Smooth muscle cell (in vitro differentiated cells): ENCODE data around the gene CRABP1. TPM values are rescaled to one million over a fixed set of nuclear protein-coding genes. Genes with fewer than 3 reads are reported as not detected.

Source experiments
- DNase-seq: peaks from one replicate; lab custom pipeline; 2025; ENCODE audit not compliant: unreplicated experiment; lab: John Stamatoyannopoulos, UW
- H2AFZ ChIP-seq: fragments of 200-600 bp; sonication (generic); 2 replicates; pipeline ENCODE4 v1.6.0; 2016; ENCODE audit warnings: antibody characterized with exemption, low read depth, mild to moderate bottlenecking
- H3F3A ChIP-seq: fragments of 200-600 bp; sonication (generic); 2 replicates; pipeline ENCODE4 v1.6.0; 2017; ENCODE audit warnings: antibody characterized with exemption, low read depth
- H3K27ac ChIP-seq: fragments of 200-600 bp; sonication (generic); 2 replicates; pipeline ENCODE4 v1.5.1; 2016; ENCODE audit warnings: low read depth, mild to moderate bottlenecking
- H3K27me3 ChIP-seq: fragments of 200-600 bp; sonication (generic); 2 replicates; pipeline ENCODE4 v1.6.1; 2016; ENCODE audit warnings: low read depth, mild to moderate bottlenecking
- H3K36me3 ChIP-seq: fragments of 200-600 bp; sonication (generic); 2 replicates; pipeline ENCODE4 v1.5.1; 2016; ENCODE audit warnings: low read depth
- H3K4me1 ChIP-seq: fragments of 200-600 bp; sonication (generic); 2 replicates; pipeline ENCODE4 v1.5.1; 2016; ENCODE audit warnings: low read depth
- H3K4me2 ChIP-seq: fragments of 200-600 bp; sonication (generic); 2 replicates; pipeline ENCODE4 v1.6.0; 2016; ENCODE audit warnings: mild to moderate bottlenecking
- H3K4me3 ChIP-seq: fragments of 200-600 bp; sonication (generic); 2 replicates; pipeline ENCODE4 v1.5.1; 2016; ENCODE audit warnings: mild to moderate bottlenecking
- H3K79me2 ChIP-seq: fragments of 200-600 bp; sonication (generic); 2 replicates; pipeline ENCODE4 v1.6.0; 2016; ENCODE audit warnings: low read depth, mild to moderate bottlenecking
- H3K9ac ChIP-seq: fragments of 200-600 bp; sonication (generic); 2 replicates; pipeline ENCODE4 v1.6.0; 2016; ENCODE audit warnings: low read depth
- H3K9me3 ChIP-seq: fragments of 200-600 bp; sonication (generic); replicated peaks from 2 replicates; pipeline ENCODE4 v1.5.1; 2016; ENCODE audit warnings: low read depth
- H4K20me1 ChIP-seq: fragments of 200-600 bp; sonication (generic); 2 replicates; pipeline ENCODE4 v1.6.0; 2016; ENCODE audit warnings: low read depth
- WGBS: methylation state at CpG from one replicate; pipeline ENCODE4 v1.1.7; 2016; ENCODE audit warnings: low lambda C conversion rate; 5-methylcytosine and 5-hydroxymethylcytosine counted together
- polyA plus RNA-seq: library from polyadenylated mRNA; unstranded; fragments of >200 nt; fragmentation: Nextera tagmentation; extraction: Ambion mirVana; gene quantifications from 2 replicates; pipeline ENCODE4 v1.2.1, GENCODE V29; 2016
- total RNA-seq: library from RNA; depleted of rRNA; stranded (reverse); fragments of >200 nt; gene quantifications from 2 replicates; pipeline ENCODE4 v1.2.3, GENCODE V29; 2014
- TF ChIP-seq, protein P1 (sequence below): fragments of 200-600 bp; sonication (generic); IDR thresholded peaks from 2 replicates; pipeline ENCODE4 v1.5.1; 2017; ENCODE audit warnings: borderline replicate concordance, mild to moderate bottlenecking, antibody characterized with exemption; ENCODE audit not compliant: insufficient read depth, poor library complexity, severe bottlenecking

CRABP1 gene
- total and polyA plus RNA-seq, 2 experiments from 2014 or later: 8.8 to 12.9 TPM

DNA sequence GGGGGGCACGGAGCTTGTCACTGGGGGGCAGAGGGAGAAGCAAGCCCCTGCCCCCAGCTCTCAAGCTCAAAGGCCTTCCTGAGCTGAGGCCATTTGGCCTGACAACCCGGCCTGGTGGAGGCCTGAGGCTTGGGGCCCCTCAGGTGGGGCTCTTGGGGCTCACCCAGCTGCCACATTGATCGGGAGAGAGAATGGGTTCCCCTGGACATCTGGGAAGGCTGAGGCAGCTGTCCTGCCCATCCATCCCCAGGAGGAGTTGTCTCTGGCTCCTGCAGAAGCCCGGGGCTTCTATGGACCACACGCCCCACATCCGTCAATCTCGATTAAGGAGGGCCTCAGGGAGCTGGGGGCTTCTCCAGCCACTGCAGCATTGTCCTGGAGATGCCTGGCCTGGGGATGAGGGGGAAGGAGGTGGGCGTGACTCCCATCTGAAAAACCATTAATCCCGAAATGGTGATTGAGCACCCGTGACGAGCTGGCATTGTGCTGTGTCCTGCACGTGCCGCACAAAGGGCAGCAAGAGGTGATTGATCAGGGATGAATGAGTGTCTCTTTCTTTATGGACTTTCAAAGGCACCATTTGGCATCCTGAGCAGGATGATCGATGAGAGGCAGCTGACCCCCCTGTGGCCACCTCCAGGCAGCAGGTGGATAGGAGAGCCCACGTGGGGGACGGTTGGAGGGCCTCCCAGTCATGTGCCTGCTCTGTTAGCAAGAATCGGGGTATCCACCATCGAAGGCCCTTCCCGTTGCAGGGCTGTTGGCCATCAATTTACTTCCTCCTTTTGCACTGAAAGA lies 17.2 kb upstream of the CRABP1 start:
- no peaks in the 10 kb centered on the region for H3K27me3 ChIP-seq
- no peaks in the 10 kb centered on the region for H3F3A ChIP-seq
- H3K4me1 ChIP-seq: peaks cover 21% of the 10 kb centered on the region
- no peak overlapping the region for H3K9ac ChIP-seq
- TF ChIP-seq, protein P1, sequence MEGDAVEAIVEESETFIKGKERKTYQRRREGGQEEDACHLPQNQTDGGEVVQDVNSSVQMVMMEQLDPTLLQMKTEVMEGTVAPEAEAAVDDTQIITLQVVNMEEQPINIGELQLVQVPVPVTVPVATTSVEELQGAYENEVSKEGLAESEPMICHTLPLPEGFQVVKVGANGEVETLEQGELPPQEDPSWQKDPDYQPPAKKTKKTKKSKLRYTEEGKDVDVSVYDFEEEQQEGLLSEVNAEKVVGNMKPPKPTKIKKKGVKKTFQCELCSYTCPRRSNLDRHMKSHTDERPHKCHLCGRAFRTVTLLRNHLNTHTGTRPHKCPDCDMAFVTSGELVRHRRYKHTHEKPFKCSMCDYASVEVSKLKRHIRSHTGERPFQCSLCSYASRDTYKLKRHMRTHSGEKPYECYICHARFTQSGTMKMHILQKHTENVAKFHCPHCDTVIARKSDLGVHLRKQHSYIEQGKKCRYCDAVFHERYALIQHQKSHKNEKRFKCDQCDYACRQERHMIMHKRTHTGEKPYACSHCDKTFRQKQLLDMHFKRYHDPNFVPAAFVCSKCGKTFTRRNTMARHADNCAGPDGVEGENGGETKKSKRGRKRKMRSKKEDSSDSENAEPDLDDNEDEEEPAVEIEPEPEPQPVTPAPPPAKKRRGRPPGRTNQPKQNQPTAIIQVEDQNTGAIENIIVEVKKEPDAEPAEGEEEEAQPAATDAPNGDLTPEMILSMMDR: no peak
- no peak for DNase-seq
- no peaks in the 10 kb centered on the region for H3K36me3 ChIP-seq
- H3K79me2 ChIP-seq: no peaks in the 10 kb centered on the region
- no peak overlapping the region for H3K4me3 ChIP-seq
- no peaks in the 10 kb centered on the region for H4K20me1 ChIP-seq
- no peak overlapping the region for H3K27ac ChIP-seq
- 93% methylated on average over 19 of the region's 19 CpGs for WGBS
- H2AFZ ChIP-seq: peak overlapping the region; percentile 21
- H3K4me2 ChIP-seq: no peak overlapping the region
- H3K9me3 ChIP-seq: no peaks in the 10 kb centered on the region

DNA sequence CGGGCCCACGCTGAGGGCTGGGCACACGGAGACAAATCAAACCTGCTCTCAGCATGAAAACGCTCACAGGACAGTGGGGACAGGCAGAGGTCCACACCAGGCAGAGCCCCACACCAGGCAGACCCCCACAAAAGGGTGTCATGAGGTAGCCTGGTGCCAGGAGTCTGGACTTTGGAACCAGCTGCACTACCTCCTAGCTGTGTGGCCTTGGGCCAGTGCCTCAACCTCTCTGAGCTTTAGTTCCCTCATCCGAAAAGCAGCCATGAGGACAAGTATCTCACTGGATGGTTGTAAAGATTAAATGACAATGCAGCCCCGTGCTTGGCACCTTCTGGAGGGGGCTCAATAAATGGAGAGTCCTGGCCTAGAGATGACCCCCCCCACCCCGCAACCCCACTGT lies 16.5 kb upstream of the CRABP1 start:
- H4K20me1 ChIP-seq: no peaks in the 10 kb centered on the region
- TF ChIP-seq, protein P1: no peak
- H3K4me2 ChIP-seq: no peak overlapping the region
- no peak overlapping the region for H3K27ac ChIP-seq
- H3K4me1 ChIP-seq: peaks cover 21% of the 10 kb centered on the region
- no peaks in the 10 kb centered on the region for H3K9me3 ChIP-seq
- no peaks in the 10 kb centered on the region for H3K27me3 ChIP-seq
- no peaks in the 10 kb centered on the region for H3F3A ChIP-seq
- no peaks in the 10 kb centered on the region for H3K79me2 ChIP-seq
- no peak overlapping the region for H3K4me3 ChIP-seq
- H2AFZ ChIP-seq: no peak overlapping the region
- WGBS: 95% methylated on average over 7 of the region's 7 CpGs
- no peak overlapping the region for H3K9ac ChIP-seq
- H3K36me3 ChIP-seq: no peaks in the 10 kb centered on the region
- no peak for DNase-seq

DNA sequence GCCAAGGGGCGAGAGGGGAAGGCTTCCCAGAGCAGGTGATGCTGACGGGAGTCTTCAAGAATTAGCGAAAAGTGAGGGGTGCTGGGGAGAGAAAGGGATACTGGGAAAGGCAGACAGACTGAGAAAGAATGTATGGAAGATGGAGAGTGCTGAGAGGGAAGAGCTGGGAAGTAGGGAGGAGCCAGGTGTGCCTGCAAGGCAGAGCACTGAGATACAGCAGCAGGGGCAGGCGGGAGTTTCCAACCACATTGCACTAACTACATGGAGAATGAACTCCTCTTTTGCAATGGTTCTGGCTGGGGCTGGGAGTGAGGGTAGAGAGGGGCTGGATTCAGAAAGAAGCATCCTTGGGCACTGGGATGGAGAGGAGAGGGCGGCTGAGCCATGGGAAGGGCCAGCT lies 16.0 kb upstream of the CRABP1 start:
- TF ChIP-seq, protein P1: no peak
- H2AFZ ChIP-seq: no peak overlapping the region
- H3K4me2 ChIP-seq: no peak overlapping the region
- no peaks in the 10 kb centered on the region for H3K36me3 ChIP-seq
- H3K27me3 ChIP-seq: no peaks in the 10 kb centered on the region
- H3K27ac ChIP-seq: no peak overlapping the region
- no peak overlapping the region for H3K9ac ChIP-seq
- no peaks in the 10 kb centered on the region for H3F3A ChIP-seq
- H3K4me3 ChIP-seq: no peak overlapping the region
- no peak for DNase-seq
- peaks cover 21% of the 10 kb centered on the region for H3K4me1 ChIP-seq
- no peaks in the 10 kb centered on the region for H3K9me3 ChIP-seq
- H3K79me2 ChIP-seq: no peaks in the 10 kb centered on the region
- H4K20me1 ChIP-seq: no peaks in the 10 kb centered on the region
- WGBS: 90% methylated on average over 5 of the region's 5 CpGs
